Epithelial cell of proximal tubule (primary cell): Measurements from ENCODE around the gene CLGN. TPM values are rescaled to one million over a fixed set of nuclear protein-coding genes. Genes with fewer than 3 reads are reported as not detected.
"Not testable (repeated sequence)": the region's sequence is repeated elsewhere in the genome, so short reads cannot be mapped to it uniquely, and the experiment has no call there.

Source experiments
- DNase-seq: peaks from one replicate; pipeline ENCODE4 v3.0.0-alpha.2; 2011; ENCODE audit warnings: low read depth
- H3K4me3 ChIP-seq: 2 replicates; pipeline ENCODE4 v1.5.1; 2011; ENCODE audit warnings: low read depth, mild to moderate bottlenecking, low read length
- CTCF ChIP-seq: conservative IDR thresholded peaks from 2 replicates; pipeline ENCODE4 v1.5.1; 2012; ENCODE audit warnings: low read depth, mild to moderate bottlenecking, low read length
- total RNA-seq: library from RNA; depleted of rRNA; stranded (reverse); fragments of >200 nt; gene quantifications from 2 replicates; pipeline ENCODE4 v1.2.3, GENCODE V29; 2015

The CLGN gene
- total RNA-seq, 1 donor from 2014 or later = 8.1 TPM

DNA sequence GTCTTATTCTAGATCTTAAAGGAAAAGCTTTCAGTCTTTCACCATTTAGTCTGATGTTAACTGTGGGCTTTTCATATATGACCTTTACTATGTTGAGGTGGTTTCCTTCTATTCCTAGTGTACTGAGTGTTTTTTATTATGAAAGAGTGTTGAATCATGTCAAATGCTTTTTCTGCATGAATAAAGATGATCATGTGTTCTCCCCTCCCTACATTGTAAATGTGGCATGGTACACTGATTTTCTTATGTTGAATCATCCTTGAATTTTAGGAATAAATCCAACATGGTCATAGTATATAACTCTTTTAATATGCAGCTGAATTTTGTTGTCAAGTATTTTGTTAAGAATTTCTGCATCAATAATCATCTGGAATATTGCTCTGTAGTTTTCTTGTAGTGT lies 4.3 kb downstream of the CLGN start:
- no peak overlapping the region for H3K4me3 ChIP-seq
- no peak for TF ChIP-seq CTCF
- peak; percentile 29 for DNase-seq

DNA sequence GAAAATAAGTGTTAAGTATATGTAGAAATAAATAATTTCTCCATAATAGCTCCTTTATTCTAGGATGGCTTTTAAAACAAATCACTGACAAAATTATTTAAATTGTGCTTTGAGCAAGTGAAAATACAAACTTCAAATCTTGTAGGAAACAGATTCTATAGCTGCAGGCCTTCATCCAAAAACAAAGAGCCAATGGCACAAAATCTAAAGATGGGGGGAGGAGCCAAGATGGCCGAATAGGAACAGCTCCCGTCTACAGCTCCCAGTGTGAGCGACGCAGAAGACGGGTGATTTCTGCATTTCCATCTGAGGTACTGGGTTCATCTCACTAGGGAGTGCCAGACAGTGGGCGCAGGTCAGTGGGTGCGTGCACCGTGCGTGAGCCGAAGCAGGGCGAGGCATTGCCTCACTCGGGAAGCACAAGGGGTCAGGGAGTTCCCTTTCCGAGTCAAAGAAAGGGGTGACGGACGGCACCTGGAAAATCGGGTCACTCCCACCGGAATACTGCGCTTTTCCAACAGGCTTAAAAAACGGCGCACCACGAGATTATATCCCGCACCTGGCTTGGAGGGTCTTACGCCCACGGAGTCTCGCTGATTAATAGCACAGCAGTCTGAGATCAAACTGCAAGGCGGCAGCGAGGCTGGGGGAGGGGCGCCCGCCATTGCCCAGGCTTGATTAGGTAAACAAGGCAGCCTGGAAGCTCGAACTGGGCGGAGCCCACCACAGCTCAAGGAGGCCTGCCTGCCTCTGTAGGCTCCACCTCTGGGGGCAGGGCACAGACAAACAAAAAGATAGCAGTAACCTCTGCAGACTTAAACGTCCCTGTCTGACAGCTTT lies 14.1 kb downstream of the CLGN start:
- not testable (repeated sequence) for DNase-seq, H3K4me3 ChIP-seq

- no peak for TF ChIP-seq CTCF
- no peak for DNase-seq
- H3K4me3 ChIP-seq = no peak overlapping the region
Observed at GRCh38 chr4:140408974-140409373, 18.5 kb downstream of the CLGN start.

- TF ChIP-seq CTCF = no peak
Observed at GRCh38 chr4:140406292-140406691, 21.2 kb downstream of the CLGN start.

GRCh38 chr4:140400111-140400510 lies 27.3 kb downstream of the CLGN start:
- no peak for DNase-seq
- no peak overlapping the region for H3K4me3 ChIP-seq
- TF ChIP-seq CTCF = no peak

More at GRCh38 chr4:140406292-140406691, 21.2 kb downstream of the CLGN start:
- H3K4me3 ChIP-seq = no peak overlapping the region
- no peak for DNase-seq

DNA sequence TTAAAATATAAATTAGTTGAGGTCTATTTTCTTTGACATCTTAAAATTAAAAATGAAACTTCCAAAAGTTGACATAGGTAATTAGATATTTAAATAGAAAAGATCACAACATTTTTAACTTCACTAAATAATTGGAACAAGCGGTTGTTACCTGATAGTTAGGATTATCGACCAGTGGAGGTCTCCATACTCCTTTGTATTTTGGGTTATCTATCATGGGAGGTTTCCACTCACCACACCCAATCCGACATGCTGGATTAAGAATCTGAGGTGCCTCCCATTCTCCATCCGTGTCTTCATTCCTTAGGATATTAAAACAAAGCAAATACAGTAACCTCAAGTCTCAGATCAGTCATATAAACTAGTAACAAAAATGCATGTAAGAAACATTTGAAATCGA lies 31.8 kb downstream of the CLGN start:
- no peak overlapping the region for H3K4me3 ChIP-seq
- DNase-seq = no peak
- TF ChIP-seq CTCF = no peak

GRCh38 chr4:140388015-140388414 lies 39.4 kb downstream of the CLGN start:
- H3K4me3 ChIP-seq = no peak overlapping the region
- no peak for DNase-seq
- no peak for TF ChIP-seq CTCF
